Panc1 (cell line): ENCODE measurements around the gene SIPA1L2.

ENCODE experiments used
- POLR2AphosphoS5 ChIP-seq: IDR thresholded peaks from 2 replicates; pipeline ENCODE4 v1.6.1; 2012; ENCODE audit warnings: mild to moderate bottlenecking, low read depth, low read length, moderate library complexity
- TCF7L2 ChIP-seq: IDR thresholded peaks from 2 replicates; pipeline ENCODE4 v1.6.1; 2011; ENCODE audit warnings: mild to moderate bottlenecking, low read depth, low read length, inconsistent platforms

GRCh38 chr1:232630047-232630893 is at the start of gene SIPA1L2:
- TF ChIP-seq POLR2AphosphoS5, result no peak
- TF ChIP-seq TCF7L2, result no peak
